GM13976 (cell line): ENCODE measurements around the gene TSC2.

Experiments used
- DNase-seq: peaks from one replicate; pipeline ENCODE4 v3.0.0; 2012; ENCODE audit warnings: low spot score
- CTCF ChIP-seq: IDR thresholded peaks from 2 replicates; pipeline ENCODE4 v1.5.1; 2012; ENCODE audit warnings: borderline replicate concordance, mild to moderate bottlenecking; ENCODE audit not compliant: insufficient read depth; ENCODE audit errors: extremely low read depth, missing control alignments, control extremely low read depth
- in situ Hi-C: fragments of 300-500 bp; cut with MboI; formaldehyde crosslinking; loops from one replicate; pipeline ENCODE4 v1.12.0; 2022; ENCODE audit warnings: low sequenced_read_pairs, mixed read lengths, inconsistent platforms; ENCODE audit not compliant: unreplicated experiment

The TSC2 gene

GRCh38 chr16:2056077-2056476 is 8.3 kb downstream of the TSC2 start:
- no peak for DNase-seq
- in situ Hi-C loops = no loop called here
- no peak for TF ChIP-seq CTCF

GRCh38 chr16:2056681-2057407 is 9.1 kb downstream of the TSC2 start:
- DNase-seq = no peak
- in situ Hi-C loops = no loop called here
- no peak for TF ChIP-seq CTCF

GRCh38 chr16:2057438-2057837 is 9.7 kb downstream of the TSC2 start:
- in situ Hi-C loops = no loop called here
- DNase-seq = no peak
- no peak for TF ChIP-seq CTCF

GRCh38 chr16:2058420-2058819 is 10.6 kb downstream of the TSC2 start:
- in situ Hi-C loops = no loop called here
- TF ChIP-seq CTCF = no peak
- DNase-seq = no peak

GRCh38 chr16:2058872-2059271 is 11.1 kb downstream of the TSC2 start:
- in situ Hi-C loops = no loop called here
- no peak for DNase-seq
- no peak for TF ChIP-seq CTCF

GRCh38 chr16:2060346-2060745 is 12.6 kb downstream of the TSC2 start:
- in situ Hi-C loops = no loop called here
- no peak for DNase-seq
- no peak for TF ChIP-seq CTCF
